Panc1 (cell line): ENCODE data around the gene CRELD1.

ENCODE experiments used
- CTCF ChIP-seq: fragments of 450-650 bp; IDR thresholded peaks from 2 replicates; pipeline ENCODE4 v1.5.1; 2017; ENCODE audit warnings: mild to moderate bottlenecking
- POLR2AphosphoS5 ChIP-seq: IDR thresholded peaks from 2 replicates; pipeline ENCODE4 v1.6.1; 2012; ENCODE audit warnings: mild to moderate bottlenecking, low read depth, low read length, moderate library complexity
- REST ChIP-seq, 2 experiments: IDR thresholded peaks; 2 replicates each; pipeline ENCODE4 v1.6.1; 2011 to 2012; ENCODE audit warnings: low read depth in 2 of 2, control low read depth in 1 of 2, low read length in 1 of 2, mild to moderate bottlenecking in 1 of 2, moderate library complexity in 1 of 2; ENCODE audit not compliant: insufficient read depth in 1 of 2
- SIN3A ChIP-seq: IDR thresholded peaks from 2 replicates; pipeline ENCODE4 v1.6.1; 2012; ENCODE audit warnings: low read depth, mild to moderate bottlenecking, low read length, moderate library complexity, borderline replicate concordance; ENCODE audit not compliant: insufficient read depth

GRCh38 chr3:9888540-9888939 lies 45.1 kb upstream of the CRELD1 start:
- TF ChIP-seq POLR2AphosphoS5: no peak
- no peak for TF ChIP-seq REST (IDR thresholded peaks at IDR 0.05; ENCODE audit: insufficient read depth in 1 of 2, low read depth in 2 of 2, low read length in 1 of 2)
- TF ChIP-seq CTCF: no peak
- TF ChIP-seq SIN3A: no peak
